HG03520 (cell line): ENCODE measurements around the gene SLC25A39.
"Not testable (repeated sequence)": the region's sequence is repeated elsewhere in the genome, so short reads cannot be mapped to it uniquely, and the experiment has no call there.

ENCODE experiments used
- ATAC-seq: cut with Tn5 transposase; IDR thresholded peaks from one replicate; pipeline ENCODE4 v1.9.1; 2021; ENCODE audit warnings: mild to moderate bottlenecking, moderate library complexity; ENCODE audit not compliant: unreplicated experiment

Gene SLC25A39

GRCh38 chr17:44324571-44325275 lies at the start of gene SLC25A39:
TSS of gene SLC25A39 (minus strand) at chr17:44324823. CDS start at chr17:44323562, 1,261 bp downstream.
- peak; percentile 59 for ATAC-seq

- ATAC-seq = no peak
These were observed 47.4 kb upstream of the SLC25A39 start for GRCh38 chr17:44372036-44372435.

GRCh38 chr17:44369414-44370023 lies 44.9 kb upstream of the SLC25A39 start:
- ATAC-seq = not testable (repeated sequence)

- ATAC-seq = not testable (repeated sequence)
These were observed 44.0 kb upstream of the SLC25A39 start for GRCh38 chr17:44368391-44369243.

GRCh38 chr17:44367231-44367979 lies 42.8 kb upstream of the SLC25A39 start:
- no peak for ATAC-seq

- ATAC-seq = not testable (repeated sequence)
These were observed 40.4 kb upstream of the SLC25A39 start for GRCh38 chr17:44365051-44365450.

- ATAC-seq = peak; percentile 51
These were observed 39.1 kb upstream of the SLC25A39 start, which contains the start of gene FAM171A2 for GRCh38 chr17:44363613-44364159. TSS of gene FAM171A2 (minus strand) at chr17:44363853. CDS start at chr17:44363714, 139 bp downstream.

- no peak for ATAC-seq
These were observed 38.5 kb upstream of the SLC25A39 start for GRCh38 chr17:44362949-44363612.

- ATAC-seq = no peak
These were observed 37.9 kb upstream of the SLC25A39 start for GRCh38 chr17:44362459-44362948.

GRCh38 chr17:44361292-44362260 lies 37.0 kb upstream of the SLC25A39 start:
- no peak for ATAC-seq

- ATAC-seq = no peak
These were observed 36.2 kb upstream of the SLC25A39 start for GRCh38 chr17:44360826-44361225.

GRCh38 chr17:44360144-44360533 lies 35.5 kb upstream of the SLC25A39 start:
- no peak for ATAC-seq

- no peak for ATAC-seq
These were observed 35.0 kb upstream of the SLC25A39 start for GRCh38 chr17:44359458-44360143.

GRCh38 chr17:44359006-44359405 lies 34.4 kb upstream of the SLC25A39 start:
- no peak for ATAC-seq

- no peak for ATAC-seq
These were observed 33.4 kb upstream of the SLC25A39 start for GRCh38 chr17:44358066-44358465.

- ATAC-seq = no peak
These were observed 31.6 kb upstream of the SLC25A39 start for GRCh38 chr17:44356241-44356640.

- no peak for ATAC-seq
These were observed 31.0 kb upstream of the SLC25A39 start for GRCh38 chr17:44355642-44356099.
